Activated CD8-positive, alpha-beta memory T cell treated with anti-CD3 and anti-CD28 coated beads, Interleukin-2, amount 10 ng/mL, durations not matched to agents 7 days and 5 days (primary cell): Measurements from ENCODE around the gene NAPB. TPM values are rescaled to one million over a fixed set of nuclear protein-coding genes. Genes with fewer than 3 reads are reported as not detected.

ENCODE experiments used
- ATAC-seq: fragments of 150-1000 bp; cut with Tn5 transposase; one replicate; pipeline ENCODE4 v1.10.0; 2021; ENCODE audit warnings: moderate library complexity
- CTCF ChIA-PET: fragments of 350-600 bp; sonication (Branson Sonifier 250); formaldehyde crosslinking; loops from one replicate; lab custom pipeline; 2021; ENCODE audit warnings: antibody characterized with exemption; lab: Charles Lee
- DNase-seq: peaks from one replicate; pipeline ENCODE4 v3.0.0-alpha.2; 2020
- H3K27ac Mint-ChIP-seq: one replicate; pipeline ENCODE4 v1.8.0; 2021; ENCODE audit warnings: mild to moderate bottlenecking, mixed read lengths
- H3K27me3 Mint-ChIP-seq: one replicate; pipeline ENCODE4 v1.8.0; 2021; ENCODE audit warnings: mixed read lengths
- H3K36me3 Mint-ChIP-seq: one replicate; pipeline ENCODE4 v1.8.0; 2021; ENCODE audit warnings: mild to moderate bottlenecking, mixed read lengths
- H3K4me1 Mint-ChIP-seq: one replicate; pipeline ENCODE4 v1.8.0; 2021; ENCODE audit warnings: mixed read lengths
- H3K4me3 Mint-ChIP-seq: one replicate; pipeline ENCODE4 v1.8.0; 2021; ENCODE audit warnings: mild to moderate bottlenecking, moderate library complexity, mixed read lengths
- H3K9me3 Mint-ChIP-seq: one replicate; pipeline ENCODE4 v1.8.0; 2022; ENCODE audit warnings: low read depth, mixed read lengths
- total RNA-seq, 2 experiments: library from RNA; stranded (reverse); gene quantifications; one replicate each; pipeline ENCODE4 v1.2.3, GENCODE V29; 2021

NAPB gene
- total RNA-seq, 2 experiments from 2014 or later: 17.5 to 23.1 TPM

- DNase-seq: no peak
- H3K9me3 Mint-ChIP-seq: no peaks in the 10 kb centered on the region
Measured at GRCh38 chr20:23368316-23369071, 52.8 kb downstream of the NAPB start.

DNA sequence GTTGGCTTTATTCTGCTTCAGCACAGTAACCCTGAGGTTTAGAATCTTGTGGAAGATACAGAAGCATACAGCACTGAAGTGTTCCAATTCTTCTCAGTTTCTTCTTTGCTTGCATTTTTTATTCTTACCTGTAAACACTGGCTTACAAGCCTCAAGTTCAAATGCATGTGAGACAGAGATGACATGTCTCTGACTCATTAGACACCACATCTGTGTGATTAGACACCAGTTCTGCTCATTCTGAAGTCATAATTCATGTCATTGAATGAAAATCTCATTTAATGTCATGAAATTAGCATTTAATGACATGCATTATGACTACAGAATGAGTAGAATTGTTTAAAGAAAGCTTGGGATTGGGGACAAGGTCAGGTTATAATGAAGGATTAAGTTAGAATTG is 53.5 kb downstream of the NAPB start:
- CTCF ChIA-PET: no interaction called here
- Mint-ChIP-seq H3K36me3 (peaks cover 52% of the 10 kb centered on the region), H3K27me3 (no peaks in the 10 kb centered on the region), H3K4me3 (no peak overlapping the region), H3K9me3 (no peaks in the 10 kb centered on the region), H3K27ac (peak overlapping the region; percentile 18), H3K4me1 (peaks cover 51% of the 10 kb centered on the region)
- DNase-seq: no peak
- ATAC-seq: no peak

More at GRCh38 chr20:23368316-23369071, 52.8 kb downstream of the NAPB start:
- CTCF ChIA-PET: no interaction called here
- H3K27me3 Mint-ChIP-seq: no peaks in the 10 kb centered on the region
- no peak overlapping the region for H3K4me3 Mint-ChIP-seq
- no peak overlapping the region for H3K27ac Mint-ChIP-seq
- H3K4me1 Mint-ChIP-seq: peaks cover 43% of the 10 kb centered on the region
- no peak for ATAC-seq
- peaks cover 50% of the 10 kb centered on the region for H3K36me3 Mint-ChIP-seq

DNA sequence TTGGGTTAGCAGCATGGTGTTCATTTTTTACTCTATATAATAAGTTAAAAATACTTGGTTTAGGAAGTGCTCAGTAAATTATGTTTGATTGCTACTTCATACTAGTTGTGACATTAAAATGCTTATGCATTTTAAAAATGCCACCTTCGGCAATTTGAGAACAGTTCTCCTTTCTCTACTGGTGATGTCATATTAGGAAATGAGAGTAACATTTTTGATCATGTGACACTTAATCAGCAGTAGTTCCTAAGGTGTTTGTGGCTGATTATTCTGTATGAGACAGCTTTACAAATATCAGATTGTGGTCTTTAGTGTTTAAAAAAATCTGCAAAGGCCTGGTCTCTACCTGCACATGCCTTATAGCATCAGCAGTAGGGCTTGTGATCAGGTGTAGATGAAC is 54.9 kb downstream of the NAPB start:
- Mint-ChIP-seq H3K4me3 (peak overlapping the region; percentile 42), H3K27ac (peak overlapping the region; percentile 74), H3K4me1 (peaks cover 51% of the 10 kb centered on the region), H3K36me3 (peaks cover 49% of the 10 kb centered on the region), H3K9me3 (no peaks in the 10 kb centered on the region), H3K27me3 (no peaks in the 10 kb centered on the region)
- ATAC-seq (no peak), DNase-seq (no peak)
- CTCF ChIA-PET: no interaction called here

DNA sequence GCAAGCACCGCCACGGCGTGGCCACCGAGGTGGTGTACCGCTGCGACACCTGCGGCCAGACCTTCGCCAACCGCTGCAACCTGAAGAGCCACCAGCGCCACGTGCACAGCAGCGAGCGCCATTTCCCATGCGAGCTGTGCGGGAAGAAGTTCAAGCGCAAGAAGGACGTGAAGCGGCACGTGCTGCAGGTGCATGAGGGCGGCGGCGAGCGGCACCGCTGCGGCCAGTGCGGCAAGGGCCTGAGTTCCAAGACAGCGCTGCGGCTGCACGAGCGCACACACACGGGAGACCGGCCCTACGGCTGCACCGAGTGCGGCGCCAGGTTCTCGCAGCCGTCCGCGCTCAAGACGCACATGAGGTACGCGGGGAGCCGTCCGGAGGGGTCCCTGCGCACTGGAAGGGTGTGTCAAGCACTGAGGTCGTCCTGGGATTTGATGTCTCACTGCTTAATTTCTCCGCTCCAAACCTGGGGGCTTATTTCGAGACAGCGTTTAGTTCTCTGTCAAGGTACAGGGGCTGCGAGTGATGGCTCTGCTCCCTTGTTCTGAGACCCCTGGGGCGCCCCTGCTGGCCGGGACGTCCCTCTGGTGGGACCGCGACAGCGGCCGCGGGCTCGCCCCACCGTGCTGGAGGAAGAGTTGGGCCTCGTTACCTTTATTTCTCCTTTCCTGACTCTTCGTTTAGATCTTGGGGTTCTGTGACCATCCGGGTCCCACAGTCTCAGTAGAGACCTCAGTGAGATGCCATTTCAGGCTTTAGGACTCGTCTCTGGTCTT is 55.7 kb downstream of the NAPB start:
- Mint-ChIP-seq H3K27ac (peak overlapping the region; percentile 63), H3K27me3 (no peaks in the 10 kb centered on the region), H3K36me3 (peaks cover 45% of the 10 kb centered on the region), H3K4me3 (peak overlapping the region; percentile 15), H3K9me3 (no peaks in the 10 kb centered on the region), H3K4me1 (peaks cover 55% of the 10 kb centered on the region)
- CTCF ChIA-PET: no interaction called here
- no peak for ATAC-seq
- no peak for DNase-seq

DNA sequence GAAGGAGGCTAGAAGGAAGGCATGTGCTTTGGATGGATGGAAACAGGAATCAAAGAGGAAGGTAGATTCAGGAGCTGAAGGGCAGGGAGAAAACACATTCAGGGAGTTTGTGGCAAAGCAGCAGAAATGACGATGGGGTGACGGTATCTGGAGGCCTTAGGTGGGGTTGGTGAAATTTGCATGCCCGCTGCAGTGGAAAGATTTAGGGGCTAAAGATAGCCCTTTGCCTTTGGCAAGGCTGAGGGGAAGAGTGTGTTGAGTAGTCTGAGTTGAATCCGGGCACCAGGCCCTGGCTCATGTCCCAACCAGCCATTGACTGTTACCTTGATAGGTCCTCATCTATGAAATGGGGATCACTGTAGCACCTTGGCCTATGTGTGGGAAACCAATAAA is 58.0 kb downstream of the NAPB start:
- DNase-seq (no peak), ATAC-seq (no peak)
- H3K27ac Mint-ChIP-seq: peak overlapping the region; percentile 97
- H3K36me3 Mint-ChIP-seq: peaks cover 27% of the 10 kb centered on the region
- H3K4me3 Mint-ChIP-seq: peak overlapping the region; percentile 89
- no peaks in the 10 kb centered on the region for H3K9me3 Mint-ChIP-seq
- CTCF ChIA-PET: interaction anchor here (1.9 kb wide), 1 partner anchor 58 kb away, joined by 6 read pairs; the partner anchor contains the start of gene NAPB
- no peaks in the 10 kb centered on the region for H3K27me3 Mint-ChIP-seq
- peaks cover 65% of the 10 kb centered on the region for H3K4me1 Mint-ChIP-seq

DNA sequence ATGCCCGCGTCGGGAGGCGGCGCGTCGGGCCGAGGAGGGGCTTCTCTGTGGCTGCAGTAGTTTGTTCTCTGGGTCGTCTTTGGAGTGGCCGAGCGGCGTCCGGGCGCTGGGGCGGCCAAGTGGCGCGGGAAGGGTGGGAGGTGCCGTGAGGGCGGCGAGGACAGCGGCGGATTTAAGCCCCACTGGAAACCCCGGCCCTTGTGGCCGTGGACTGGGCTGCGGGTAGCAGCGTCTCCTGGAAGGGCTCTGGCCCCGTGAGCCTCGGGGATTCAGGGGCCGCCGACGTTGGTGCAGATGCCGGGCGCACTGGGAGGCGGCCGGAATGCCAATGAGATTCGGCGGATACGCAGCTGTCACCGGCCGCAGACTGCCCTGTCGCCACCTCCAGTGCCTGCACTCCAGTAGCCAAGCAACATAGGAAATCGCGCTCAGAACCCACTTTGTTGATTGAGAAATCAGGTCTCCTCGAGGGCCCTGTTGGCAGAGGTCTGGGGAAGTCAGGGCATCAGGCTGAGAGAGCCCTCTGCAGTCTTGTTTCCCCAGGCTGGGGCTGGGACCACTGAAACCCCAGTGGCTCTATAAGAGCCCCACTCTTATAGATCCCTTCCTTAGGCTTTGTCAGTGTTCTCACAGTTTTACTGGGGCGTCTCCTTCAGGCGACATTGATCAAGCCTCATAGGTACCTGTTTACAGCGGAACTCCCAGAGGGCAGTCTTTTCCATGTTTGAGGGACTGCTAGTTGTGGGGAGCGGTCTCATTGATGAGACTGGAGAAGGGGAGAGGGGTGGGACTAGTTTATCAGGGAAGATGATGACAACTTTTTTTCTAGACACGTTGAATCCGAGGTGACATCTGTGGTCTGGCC is 58.7 kb downstream of the NAPB start:
- CTCF ChIA-PET: interaction anchor here (1.9 kb wide), 1 partner anchor 58 kb away, joined by 6 read pairs; the partner anchor contains the start of gene NAPB
- Mint-ChIP-seq H3K36me3 (peaks cover 22% of the 10 kb centered on the region), H3K9me3 (no peaks in the 10 kb centered on the region), H3K4me1 (peaks cover 59% of the 10 kb centered on the region), H3K4me3 (peak overlapping the region; percentile 89), H3K27ac (peak overlapping the region; percentile 97), H3K27me3 (no peaks in the 10 kb centered on the region)
- peak; percentile 69 for DNase-seq
- ATAC-seq: no peak

- ATAC-seq (peak; percentile 82), DNase-seq (peak; percentile 98)
- peak within 1 kb of the TSS; percentile 89 for H3K4me3 Mint-ChIP-seq
- H3K9me3 Mint-ChIP-seq: no peaks in the 10 kb centered on the region
- H3K27me3 Mint-ChIP-seq: no peaks in the 10 kb centered on the region
- H3K27ac Mint-ChIP-seq: peak within 1 kb of the TSS; percentile 97
- CTCF ChIA-PET: interaction anchor here (0.6 to 2.0 kb wide), 6 partner anchors 9 to 60 kb away, joined by 3 to 16 read pairs (median 3); partner anchors contain the start of genes NAPB and NXT1
- peaks cover 21% of the 10 kb centered on the region for H3K36me3 Mint-ChIP-seq
- peaks cover 56% of the 10 kb centered on the region for H3K4me1 Mint-ChIP-seq
Measured at GRCh38 chr20:23361476-23362391, 59.6 kb downstream of the NAPB start, which contains the start of gene GZF1. Gene GZF1 (plus strand): TSS chr20:23362182. CDS start chr20:23364384, 2,202 bp downstream.

GRCh38 chr20:23361119-23361475 is 60.2 kb downstream of the NAPB start:
- no peaks in the 10 kb centered on the region for H3K27me3 Mint-ChIP-seq
- peak overlapping the region; percentile 81 for H3K4me3 Mint-ChIP-seq
- peak overlapping the region; percentile 90 for H3K27ac Mint-ChIP-seq
- no peaks in the 10 kb centered on the region for H3K9me3 Mint-ChIP-seq
- no peak for DNase-seq
- ATAC-seq: no peak
- peaks cover 52% of the 10 kb centered on the region for H3K4me1 Mint-ChIP-seq
- H3K36me3 Mint-ChIP-seq: peaks cover 19% of the 10 kb centered on the region
- CTCF ChIA-PET: interaction anchor here (0.6 to 2.0 kb wide), 6 partner anchors 8 to 60 kb away, joined by 3 to 16 read pairs (median 3); partner anchors contain the start of genes NAPB and NXT1

DNA sequence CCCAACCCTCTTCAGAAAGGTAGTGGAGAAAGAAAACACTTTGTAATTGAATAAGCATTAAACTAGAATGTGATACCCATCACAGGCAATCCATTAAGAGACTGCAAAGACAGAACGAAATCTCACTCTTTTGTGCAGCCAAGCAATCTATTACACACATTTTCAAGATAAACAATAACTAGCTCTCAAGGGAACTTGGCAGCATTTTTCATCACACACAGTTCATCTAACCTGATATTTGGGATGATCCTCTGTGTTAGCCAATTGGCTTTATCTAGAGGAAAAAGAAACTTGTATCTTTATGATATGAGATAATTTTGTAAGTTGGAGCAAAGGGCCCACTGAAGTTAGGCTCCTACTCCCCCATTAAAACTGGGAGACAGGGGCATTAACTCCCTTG is 60.8 kb downstream of the NAPB start:
- H3K27ac Mint-ChIP-seq: peak overlapping the region; percentile 90
- ATAC-seq (no peak), DNase-seq (no peak)
- peaks cover 52% of the 10 kb centered on the region for H3K4me1 Mint-ChIP-seq
- no peaks in the 10 kb centered on the region for H3K9me3 Mint-ChIP-seq
- peak overlapping the region; percentile 81 for H3K4me3 Mint-ChIP-seq
- peaks cover 16% of the 10 kb centered on the region for H3K36me3 Mint-ChIP-seq
- CTCF ChIA-PET: interaction anchor here (2.0 to 3.5 kb wide), 2 partner anchors 10 to 59 kb away, joined by 16 to 42 read pairs; partner anchors contain the start of genes NAPB and NXT1
- H3K27me3 Mint-ChIP-seq: no peaks in the 10 kb centered on the region

DNA sequence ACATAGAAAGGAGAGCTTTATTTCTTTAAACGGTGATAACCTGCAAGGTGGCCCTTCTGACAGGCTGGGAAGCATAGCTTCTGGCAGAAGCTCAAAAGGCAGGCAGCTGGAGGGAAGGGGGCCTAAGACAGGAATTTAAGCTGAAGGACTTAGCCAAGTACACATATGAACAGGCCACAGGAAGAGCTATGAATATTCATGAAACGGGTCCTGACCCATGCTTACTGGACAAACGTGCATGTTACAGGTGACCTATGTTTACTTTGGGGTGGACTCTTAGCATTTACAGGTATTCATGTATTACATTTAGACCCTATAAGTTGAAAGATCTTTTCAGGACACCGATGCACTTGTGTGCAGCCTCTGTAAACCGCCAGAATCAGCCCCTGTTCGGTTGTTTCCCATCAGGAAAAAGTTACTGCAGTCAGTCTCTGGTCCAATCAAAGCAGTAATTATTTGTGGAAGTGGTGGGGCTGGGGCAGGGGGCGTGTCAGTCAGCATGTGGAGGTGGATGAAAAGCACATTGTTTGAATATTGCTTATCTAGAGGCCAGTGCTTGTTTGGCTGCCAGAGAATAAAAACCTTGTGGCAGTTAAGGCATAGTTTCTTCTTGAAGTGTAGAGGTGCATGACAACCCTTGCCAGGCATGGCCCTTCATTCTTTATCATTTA is 62.2 kb downstream of the NAPB start:
- Mint-ChIP-seq H3K4me3 (no peak overlapping the region), H3K27ac (peak overlapping the region; percentile 85), H3K9me3 (no peaks in the 10 kb centered on the region), H3K36me3 (peaks cover 15% of the 10 kb centered on the region), H3K4me1 (peaks cover 42% of the 10 kb centered on the region), H3K27me3 (no peaks in the 10 kb centered on the region)
- CTCF ChIA-PET: interaction anchor here (2.7 to 3.5 kb wide), 2 partner anchors 9 to 61 kb away, joined by 18 to 42 read pairs; partner anchors contain the start of genes NAPB and NXT1
- DNase-seq (no peak), ATAC-seq (no peak)

DNA sequence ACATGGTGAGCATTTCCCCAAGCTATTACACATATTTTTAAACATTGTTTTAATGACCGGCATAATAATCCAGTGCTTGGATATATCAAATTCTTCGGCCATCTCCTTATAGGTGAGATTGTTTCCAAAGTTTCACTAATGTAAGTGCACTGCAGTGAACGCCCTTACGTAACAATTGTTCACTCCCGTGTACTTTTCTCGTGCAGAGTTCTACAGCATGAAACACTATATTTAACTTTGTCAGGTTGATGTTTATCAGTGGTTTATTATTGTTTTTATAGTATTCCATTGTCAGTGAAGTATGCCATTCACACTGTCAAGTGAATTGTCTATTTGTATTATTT is 62.8 kb downstream of the NAPB start:
- CTCF ChIA-PET: interaction anchor here (1.2 to 3.5 kb wide), 3 partner anchors 8 to 91 kb away, joined by 4 to 42 read pairs (median 18); partner anchors contain the start of genes NAPB and NXT1
- H3K27ac Mint-ChIP-seq: peak overlapping the region; percentile 85
- DNase-seq (no peak), ATAC-seq (no peak)
- H3K4me1 Mint-ChIP-seq: peaks cover 41% of the 10 kb centered on the region
- H3K36me3 Mint-ChIP-seq: peaks cover 19% of the 10 kb centered on the region
- H3K27me3 Mint-ChIP-seq: no peaks in the 10 kb centered on the region
- peak overlapping the region; percentile 92 for H3K4me3 Mint-ChIP-seq
- H3K9me3 Mint-ChIP-seq: no peaks in the 10 kb centered on the region
